NCI-H2029 (cell line): ENCODE results near the gene CGREF1.
"Not testable (repeated sequence)": the region's sequence is repeated elsewhere in the genome, so short reads cannot be mapped to it uniquely, and the experiment has no call there.

Experiments used
- DNase-seq: peaks from one replicate; lab custom pipeline; 2025; lab: John Stamatoyannopoulos, UW

Gene CGREF1

DNA sequence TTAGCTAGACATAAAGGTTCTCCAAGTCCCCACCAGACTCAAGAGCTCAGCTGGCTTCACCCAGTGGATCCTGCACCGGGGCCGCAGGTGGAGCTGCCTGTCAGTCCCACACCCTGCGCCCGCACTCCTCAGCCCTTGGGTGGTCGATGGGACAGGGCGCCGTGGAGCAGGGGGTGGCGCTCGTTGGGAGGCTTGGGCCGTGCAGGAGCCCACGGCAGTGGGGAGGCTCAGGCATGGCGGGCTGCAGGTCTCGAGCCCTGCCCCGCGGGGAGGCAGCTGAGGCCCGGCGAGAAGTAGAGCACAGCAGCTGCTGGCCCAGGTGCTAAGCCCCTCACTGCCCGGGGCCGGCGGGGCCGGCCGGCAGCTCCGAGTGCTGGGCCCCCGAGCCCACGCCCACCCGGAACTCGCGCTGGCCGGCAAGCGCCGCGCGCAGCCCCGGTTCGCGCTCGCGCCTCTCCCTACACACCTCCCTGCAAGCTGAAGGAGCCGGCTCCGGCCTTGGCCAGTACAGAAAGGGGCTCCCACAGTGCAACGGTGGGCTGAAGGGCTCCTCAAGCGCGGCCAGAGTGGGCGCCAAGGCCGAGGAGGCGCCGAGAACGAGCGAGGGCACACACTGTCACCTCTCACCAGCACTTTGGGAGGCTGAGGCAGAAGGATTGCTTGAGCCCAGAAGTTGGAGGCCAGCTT, 7.4 kb downstream of the CGREF1 start:
- DNase-seq: not testable (repeated sequence)

GRCh38 chr2:27110603-27111352, 8.2 kb downstream of the CGREF1 start:
- not testable (repeated sequence) for DNase-seq

DNA sequence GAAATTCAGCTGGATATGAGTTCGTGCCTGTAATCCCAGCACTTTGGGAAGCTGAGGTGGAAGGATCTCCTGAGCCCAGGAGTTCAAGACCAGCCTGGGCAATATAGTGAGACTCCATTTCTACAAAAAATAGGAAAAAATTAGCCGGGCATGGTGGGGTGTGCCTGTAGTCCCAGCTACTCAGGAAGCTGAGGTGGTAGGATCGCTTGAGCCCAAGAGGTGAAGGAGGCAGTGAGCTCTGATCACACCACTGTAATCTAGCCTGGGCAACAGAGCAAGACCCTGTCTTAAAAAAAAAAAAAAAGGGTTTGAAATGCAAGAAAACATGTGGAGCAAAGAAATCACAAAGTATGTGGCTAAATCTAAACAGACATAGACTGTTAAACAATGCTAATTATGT, 9.8 kb downstream of the CGREF1 start:
- no peak for DNase-seq

DNA sequence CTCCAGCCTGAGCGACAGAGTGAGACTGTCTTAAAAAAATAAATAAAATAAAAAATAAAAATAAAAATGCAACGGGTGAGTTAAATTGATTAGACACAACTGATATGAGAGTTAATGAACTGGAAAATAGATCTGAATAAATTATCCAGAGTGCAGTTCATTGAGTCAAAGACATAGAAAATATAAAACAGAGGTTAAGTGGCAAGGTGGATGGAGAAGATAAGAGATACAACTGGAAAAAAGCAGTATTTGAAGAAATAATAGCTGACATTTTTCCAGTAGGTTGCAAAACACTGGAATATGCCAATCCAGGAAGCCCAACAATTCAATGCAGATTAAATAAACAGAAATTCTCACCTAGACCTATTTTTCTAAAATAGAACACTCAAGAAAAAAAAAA, 10.7 kb downstream of the CGREF1 start:
- no peak for DNase-seq

- DNase-seq: no peak
Measured at GRCh38 chr2:27105981-27106380, 12.9 kb downstream of the CGREF1 start.

DNA sequence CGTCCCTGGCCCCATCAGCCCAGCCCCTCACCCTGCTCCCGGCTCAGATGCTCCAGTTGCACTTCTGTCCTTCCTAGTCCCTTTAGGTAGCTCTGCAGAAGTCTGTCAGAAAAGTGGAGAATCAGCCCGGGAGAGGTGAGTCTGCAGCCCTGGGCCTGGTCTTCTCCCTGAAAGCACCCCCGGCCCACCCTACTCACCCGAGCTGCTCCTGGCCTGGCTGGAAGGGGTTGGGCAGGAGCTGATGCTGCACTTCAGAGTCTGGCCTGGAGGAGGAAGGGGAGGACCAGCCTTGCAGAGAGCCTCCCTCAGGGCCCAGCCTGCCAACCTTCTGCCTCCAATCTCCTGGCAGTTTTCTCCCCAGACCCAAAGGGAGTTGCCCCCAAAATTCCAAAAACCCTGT, 16.6 kb downstream of the CGREF1 start:
- no peak for DNase-seq

GRCh38 chr2:27100036-27100435, 18.9 kb downstream of the CGREF1 start:
- no peak for DNase-seq

GRCh38 chr2:27099334-27099955, 19.5 kb downstream of the CGREF1 start:
- DNase-seq: no peak

- DNase-seq: no peak
Measured at GRCh38 chr2:27097341-27097740, 21.6 kb downstream of the CGREF1 start.

DNA sequence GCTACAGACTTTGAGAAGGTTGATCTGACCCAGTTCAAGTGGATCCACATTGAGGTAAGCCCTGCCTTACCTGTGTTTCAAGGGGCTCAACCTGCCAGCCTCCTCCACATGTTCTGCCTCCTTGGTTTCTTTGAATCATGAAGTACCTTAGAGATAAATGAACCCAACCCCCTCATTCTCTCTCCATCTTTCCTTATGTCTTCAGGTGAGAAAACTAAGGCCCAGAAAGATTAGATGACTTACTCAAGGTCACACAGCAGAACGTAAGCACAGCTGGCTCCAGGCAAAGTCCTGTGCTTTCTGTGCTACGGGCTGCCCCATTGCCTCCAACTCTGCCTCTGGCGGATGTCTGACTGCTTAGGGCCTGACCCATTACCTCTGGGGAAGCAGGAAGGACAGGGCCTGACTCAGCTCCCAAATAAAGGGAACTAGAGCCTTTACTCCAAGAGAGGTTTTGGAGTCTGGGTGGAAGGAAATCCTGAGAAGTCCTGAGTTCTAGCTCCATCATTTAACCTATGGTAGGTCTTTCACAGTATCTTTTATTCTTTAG, 22.1 kb downstream of the CGREF1 start:
- DNase-seq: no peak

DNA sequence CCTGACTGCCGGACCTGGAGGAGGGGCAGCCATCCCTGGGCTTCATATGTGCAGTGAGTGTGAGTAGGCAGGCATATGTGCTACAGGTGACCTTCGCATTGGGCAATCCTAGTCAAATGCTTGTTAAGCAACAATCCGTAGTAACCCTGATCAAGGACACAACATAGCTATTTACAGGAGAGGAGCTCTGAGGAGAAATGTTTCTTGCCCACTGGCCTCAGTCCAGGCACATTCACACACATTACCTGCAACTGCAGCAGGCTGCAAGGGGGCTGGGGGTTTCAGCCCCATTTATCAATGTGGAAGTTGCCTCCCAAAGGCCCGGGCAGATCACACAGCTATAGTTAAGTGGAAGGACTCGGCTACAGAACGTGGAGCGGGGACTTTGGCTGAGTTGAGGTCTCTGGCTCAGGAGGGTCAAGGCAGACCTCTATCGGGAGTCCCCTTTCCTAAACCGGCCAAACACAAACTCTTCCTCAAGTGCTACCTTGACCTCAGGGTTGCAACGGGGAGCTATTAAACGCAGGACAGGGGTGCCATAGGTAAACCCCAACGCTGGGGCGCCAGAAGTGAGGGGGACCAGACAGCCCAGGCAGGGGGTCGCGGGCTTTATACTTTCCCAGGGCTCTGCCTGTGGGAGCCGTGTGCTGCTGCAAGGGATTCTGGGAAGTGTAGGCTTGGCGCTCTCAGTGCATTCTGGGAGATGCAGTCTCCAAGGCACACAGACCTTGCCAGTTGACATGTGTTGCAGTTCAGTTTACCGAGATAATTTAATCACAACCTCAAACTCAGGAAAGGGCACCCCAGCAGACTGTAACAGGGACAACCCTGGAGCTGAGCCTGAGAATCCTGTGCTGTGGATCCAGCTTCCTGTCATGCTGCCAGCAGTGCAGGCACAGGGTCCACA, 22.9 kb downstream of the CGREF1 start:
- peak; percentile 28 for DNase-seq

DNA sequence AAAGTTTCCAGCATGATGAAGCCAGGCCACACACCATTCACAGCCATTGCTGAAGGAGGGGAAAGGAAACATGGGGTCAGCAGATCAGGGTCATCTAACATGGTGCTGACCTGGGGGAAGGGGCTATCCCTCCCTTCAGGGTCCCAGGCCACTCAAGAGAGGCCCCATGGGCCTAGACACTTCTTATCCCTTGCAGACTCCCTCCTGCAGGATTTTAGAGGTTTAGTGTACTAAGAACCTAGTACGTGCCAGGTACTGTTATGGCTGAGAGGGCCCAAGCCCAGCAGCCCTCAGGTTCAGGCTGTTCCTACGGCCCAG, 23.5 kb downstream of the CGREF1 start:
- no peak for DNase-seq

DNA sequence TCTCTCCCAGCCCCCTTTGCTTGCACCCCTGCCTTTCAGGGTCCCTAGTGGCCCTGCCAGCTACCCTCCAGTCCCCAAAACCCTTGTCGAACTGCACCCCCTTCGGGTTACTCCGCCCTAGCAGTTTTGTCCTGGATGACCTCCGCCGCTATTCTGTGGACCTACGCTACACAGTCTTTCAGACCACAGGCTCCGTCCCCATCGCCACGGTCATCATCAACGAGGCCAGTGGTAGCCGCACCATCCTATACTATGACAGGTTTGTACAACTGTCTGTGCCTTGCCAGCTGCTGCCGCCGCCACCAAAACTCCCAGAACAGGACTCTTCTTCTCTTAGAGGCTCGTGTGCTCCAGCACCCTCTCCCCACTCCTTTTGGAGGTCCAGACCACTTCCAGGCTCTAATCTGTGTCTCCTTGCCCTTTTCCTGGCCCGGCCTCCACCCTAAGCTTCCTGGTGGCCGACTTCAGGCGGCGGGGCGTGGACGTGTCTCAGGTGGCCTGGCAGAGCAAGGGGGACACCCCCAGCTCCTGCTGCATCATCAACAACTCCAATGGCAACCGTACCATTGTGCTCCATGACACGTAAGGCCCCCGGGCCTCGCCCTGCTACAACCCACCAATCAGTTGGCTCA, 24.5 kb downstream of the CGREF1 start:
- DNase-seq: no peak

DNA sequence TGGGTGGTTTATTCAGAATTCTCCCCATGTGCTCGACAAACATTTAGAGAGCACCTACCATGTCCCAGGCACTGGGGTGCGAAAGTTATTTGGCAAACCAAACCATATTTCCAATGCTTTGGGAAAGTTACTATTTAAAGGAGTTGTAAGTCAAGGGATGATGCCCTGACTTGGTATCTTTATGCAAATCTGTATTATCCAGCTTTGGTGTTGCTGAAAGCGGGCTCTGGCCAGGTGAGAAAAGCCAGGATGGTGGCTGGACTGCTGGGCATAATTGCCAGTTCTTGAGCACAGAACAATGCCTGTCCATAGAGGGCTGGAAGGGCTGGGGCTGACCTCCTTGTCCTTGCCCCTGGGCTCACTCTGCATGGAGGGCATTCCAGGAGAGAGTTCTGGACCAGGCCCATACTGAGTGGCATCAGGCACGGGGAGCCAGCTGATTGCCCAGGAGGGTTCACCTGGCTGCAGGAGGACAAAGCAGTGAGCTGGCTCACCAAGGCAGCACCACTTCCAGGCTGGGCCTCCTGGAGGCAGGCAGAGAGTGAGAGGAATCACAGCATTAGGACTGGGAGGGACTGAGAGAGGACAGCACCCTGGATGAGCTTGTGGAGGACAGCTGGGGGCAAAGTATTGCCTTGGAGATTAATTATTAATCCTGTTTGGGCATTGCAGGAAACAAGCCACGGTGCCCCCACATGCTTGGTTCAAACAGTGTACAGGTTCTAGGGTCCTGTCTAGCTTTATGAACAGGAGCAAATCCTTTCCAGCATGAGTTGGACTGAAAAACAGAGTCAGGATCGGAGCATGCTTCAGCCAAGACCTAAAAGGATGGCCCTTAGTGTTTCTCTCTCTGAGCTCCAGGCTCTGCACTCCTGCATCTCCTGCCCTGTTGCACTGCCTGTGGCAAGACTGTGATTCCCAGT, 25.2 kb downstream of the CGREF1 start:
- no peak for DNase-seq

GRCh38 chr2:27092696-27093429, 26.1 kb downstream of the CGREF1 start:
- no peak for DNase-seq

- DNase-seq: no peak
Measured at GRCh38 chr2:27091746-27092695, 26.9 kb downstream of the CGREF1 start.

DNA sequence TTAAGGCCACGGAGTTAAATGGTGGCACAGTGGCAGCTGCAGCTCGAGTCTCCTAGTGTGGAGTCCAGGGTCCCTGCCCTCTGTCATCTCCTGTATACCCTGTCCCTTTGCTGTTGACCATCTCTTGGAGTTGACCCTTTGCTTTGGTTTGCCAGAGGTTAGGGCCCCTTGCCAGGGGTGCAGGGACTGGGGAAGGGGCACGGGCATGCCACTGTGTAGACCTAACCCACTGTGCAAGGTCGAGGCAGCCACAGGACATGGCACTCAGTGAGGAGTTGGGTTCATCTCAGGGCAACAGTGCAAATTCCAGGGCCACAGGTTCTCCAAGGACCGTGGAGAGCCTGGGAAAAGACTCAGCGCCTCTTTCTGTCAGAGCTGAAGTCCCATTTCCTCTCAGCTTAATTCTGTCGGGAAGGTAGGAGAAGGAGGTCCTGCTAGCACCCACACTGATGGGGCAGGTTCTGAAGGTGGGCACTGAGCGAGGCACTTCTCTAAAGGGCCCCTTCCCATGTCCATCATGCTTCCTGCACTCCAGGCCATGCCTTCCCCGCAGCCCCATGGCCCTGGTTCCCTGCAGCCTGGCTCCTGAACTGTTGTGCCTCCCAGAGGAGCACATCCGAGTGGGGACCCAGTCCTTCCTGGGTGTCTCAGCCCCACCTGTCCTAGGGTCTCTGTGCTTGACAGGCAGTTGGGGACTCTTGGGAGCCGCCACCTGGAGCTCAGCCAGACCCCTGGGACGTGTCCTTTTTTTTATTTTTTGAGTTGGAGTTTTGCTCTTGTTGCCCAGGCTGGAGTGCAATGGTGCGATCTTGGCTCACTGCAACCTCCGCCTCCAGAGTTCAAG, 29.6 kb downstream of the CGREF1 start:
- no peak for DNase-seq

- DNase-seq: no peak
Measured at GRCh38 chr2:27088634-27089033, 30.3 kb downstream of the CGREF1 start.
